CD14-positive monocyte (primary cell): ENCODE results near the gene DIAPH1. TPM values are rescaled to one million over a fixed set of nuclear protein-coding genes. Genes with fewer than 3 reads are reported as not detected.

Experiments used
- DNase-seq, 3 donors: peaks; one replicate each; pipeline ENCODE4 v3.0.0-alpha.2; 2011 to 2022
- H2AFZ ChIP-seq: 2 replicates; pipeline ENCODE4 v1.6.0; 2012; ENCODE audit warnings: mild to moderate bottlenecking, low read depth, low read length, inconsistent platforms; ENCODE audit not compliant: insufficient read depth, poor library complexity, severe bottlenecking
- H3K27ac ChIP-seq, 2 donors: 1 replicate in 1 of 2; 2 replicates in 1 of 2; pipeline ENCODE4 v1.5.1; 2012 to 2013; ENCODE audit warnings: low read length in 2 of 2, control low read depth in 1 of 2, inconsistent platforms in 1 of 2, low read depth in 1 of 2, mild to moderate bottlenecking in 1 of 2
- H3K27me3 ChIP-seq, 2 donors: one replicate each; pipeline versions ENCODE4 v1.6.0 to v1.6.1; 2011 to 2013; ENCODE audit warnings: low read length in 2 of 2; ENCODE audit not compliant: control insufficient read depth in 2 of 2, insufficient read depth in 2 of 2
- H3K36me3 ChIP-seq, 2 donors: replicated peaks in 1 of 2; 1 replicate in 1 of 2; 2 replicates in 1 of 2; pipeline versions ENCODE4 v1.5.1 to v1.6.1; 2012 to 2013; ENCODE audit warnings: low read length in 2 of 2, control low read depth in 1 of 2, inconsistent platforms in 1 of 2, mild to moderate bottlenecking in 1 of 2; ENCODE audit not compliant: insufficient read depth in 2 of 2, control insufficient read depth in 1 of 2
- H3K4me1 ChIP-seq, 2 donors: 1 replicate in 1 of 2; 2 replicates in 1 of 2; pipeline versions ENCODE4 v1.5.1 to v1.6.1; 2012 to 2013; ENCODE audit warnings: low read length in 2 of 2, control low read depth in 1 of 2, inconsistent platforms in 1 of 2, mild to moderate bottlenecking in 1 of 2, moderate library complexity in 1 of 2; ENCODE audit not compliant: insufficient read depth in 2 of 2, control insufficient read depth in 1 of 2
- H3K4me2 ChIP-seq: replicated peaks from 2 replicates; pipeline ENCODE3; 2012; ENCODE audit warnings: low read length, moderate library complexity, mild to moderate bottlenecking; ENCODE audit not compliant: poor library complexity, severe bottlenecking; ENCODE audit errors: extremely low read depth
- H3K4me3 ChIP-seq, 3 experiments: fragments of 200-600 bp in 1 of 3; sonication (generic) in 1 of 3; replicated peaks in 1 of 3; 1 replicate in 2 of 3; 2 replicates in 1 of 3; pipeline ENCODE4 v1.5.1; 2011 to 2013; ENCODE audit warnings: low read length in 3 of 3, mild to moderate bottlenecking in 3 of 3, control low read depth in 2 of 3, low read depth in 2 of 3, inconsistent platforms in 1 of 3, moderate library complexity in 1 of 3
- H3K79me2 ChIP-seq: 2 replicates; pipeline ENCODE4 v1.6.0; 2012; ENCODE audit warnings: mild to moderate bottlenecking, control low read depth, inconsistent platforms, low read length, moderate library complexity; ENCODE audit not compliant: insufficient read depth
- H3K9ac ChIP-seq: 2 replicates; pipeline ENCODE4 v1.6.0; 2017; ENCODE audit warnings: low read length, mild to moderate bottlenecking; ENCODE audit not compliant: insufficient read depth, poor library complexity, severe bottlenecking
- H3K9me3 ChIP-seq, 2 donors: replicated peaks in 1 of 2; 1 replicate in 1 of 2; 2 replicates in 1 of 2; pipeline versions ENCODE4 v1.5.1 to v1.6.1; 2012 to 2013; ENCODE audit warnings: low read length in 2 of 2, control low read depth in 1 of 2; ENCODE audit not compliant: control insufficient read depth in 1 of 2, insufficient read depth in 1 of 2
- H4K20me1 ChIP-seq: 2 replicates; pipeline ENCODE4 v1.6.0; 2012; ENCODE audit warnings: mild to moderate bottlenecking, low read length, control low read depth, moderate library complexity; ENCODE audit not compliant: insufficient read depth
- H3K27ac Mint-ChIP-seq, 7 donors: one replicate each; pipeline ENCODE4 v1.8.0; 2020; ENCODE audit warnings: mild to moderate bottlenecking in 7 of 7, mixed read lengths in 7 of 7, moderate library complexity in 6 of 7, inconsistent platforms in 2 of 7
- H3K27me3 Mint-ChIP-seq, 3 donors: one replicate each; pipeline ENCODE4 v1.8.0; 2021 to 2022; ENCODE audit warnings: low read depth in 3 of 3, mild to moderate bottlenecking in 3 of 3, mixed read lengths in 3 of 3, moderate library complexity in 3 of 3, inconsistent platforms in 1 of 3
- H3K36me3 Mint-ChIP-seq, 2 donors: one replicate each; pipeline ENCODE4 v1.8.0; 2020; ENCODE audit warnings: mixed read lengths in 2 of 2, inconsistent platforms in 1 of 2, mild to moderate bottlenecking in 1 of 2
- H3K4me1 Mint-ChIP-seq: one replicate; pipeline ENCODE4 v1.8.0; 2020; ENCODE audit warnings: mild to moderate bottlenecking, mixed read lengths
- H3K4me3 Mint-ChIP-seq, 2 donors: one replicate each; pipeline ENCODE4 v1.8.0; 2020; ENCODE audit warnings: mild to moderate bottlenecking in 2 of 2, mixed read lengths in 2 of 2, moderate library complexity in 1 of 2
- H3K9me3 Mint-ChIP-seq, 7 donors: one replicate each; pipeline ENCODE4 v1.8.0; 2020 to 2022; ENCODE audit warnings: mixed read lengths in 7 of 7, mild to moderate bottlenecking in 6 of 7, moderate library complexity in 6 of 7, inconsistent platforms in 2 of 7
- WGBS: methylation state at CpG from one replicate; pipeline ENCODE4 v1.1.5; 2013; ENCODE audit warnings: missing lambda C conversion rate; ENCODE audit not compliant: insufficient coverage; 5-methylcytosine and 5-hydroxymethylcytosine counted together
- intact Hi-C, 2 donors: fragments of 100-400 bp; cut with micrococcal nuclease; formaldehyde crosslinking; loops; one replicate each; pipeline versions ENCODE4 v1.15.0 to v1.15.1; 2023
- polyA plus RNA-seq, 3 donors: library from polyadenylated mRNA; depleted of rRNA in 1 of 3; unstranded in 2 of 3; stranded (reverse) in 1 of 3; fragments of 300-500 nt in 2 of 3; fragments of >200 nt in 1 of 3; fragmentation: Illumina TruSeq in 2 of 3; gene quantifications; 1 replicate in 2 of 3; 2 replicates in 1 of 3; pipeline ENCODE4 v1.2.3, GENCODE V29; 2012 to 2021
- TF ChIP-seq, protein P1 (sequence below): fragments of 200-600 bp; IDR thresholded peaks from one replicate; pipeline ENCODE4 v1.8.0; 2022; ENCODE audit warnings: antibody characterized with exemption, mild to moderate bottlenecking

Gene DIAPH1
- polyA plus RNA-seq, 3 donors, result 60.2 to 140 (median 98.6) TPM

DNA sequence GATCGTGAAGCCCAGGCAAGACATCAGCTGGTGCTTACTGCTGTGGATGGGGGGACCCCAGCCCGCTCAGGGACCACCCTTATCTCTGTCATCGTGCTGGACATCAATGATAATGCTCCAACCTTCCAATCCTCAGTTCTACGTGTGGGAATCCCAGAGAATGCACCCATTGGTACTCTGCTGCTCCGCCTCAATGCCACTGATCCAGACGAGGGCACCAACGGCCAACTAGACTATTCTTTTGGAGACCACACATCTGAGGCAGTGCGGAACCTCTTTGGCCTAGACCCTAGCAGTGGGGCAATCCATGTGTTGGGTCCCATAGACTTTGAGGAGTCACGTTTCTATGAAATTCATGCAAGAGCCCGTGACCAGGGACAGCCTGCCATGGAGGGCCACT is 129.0 kb downstream of the DIAPH1 start:
- TF ChIP-seq, protein P1, sequence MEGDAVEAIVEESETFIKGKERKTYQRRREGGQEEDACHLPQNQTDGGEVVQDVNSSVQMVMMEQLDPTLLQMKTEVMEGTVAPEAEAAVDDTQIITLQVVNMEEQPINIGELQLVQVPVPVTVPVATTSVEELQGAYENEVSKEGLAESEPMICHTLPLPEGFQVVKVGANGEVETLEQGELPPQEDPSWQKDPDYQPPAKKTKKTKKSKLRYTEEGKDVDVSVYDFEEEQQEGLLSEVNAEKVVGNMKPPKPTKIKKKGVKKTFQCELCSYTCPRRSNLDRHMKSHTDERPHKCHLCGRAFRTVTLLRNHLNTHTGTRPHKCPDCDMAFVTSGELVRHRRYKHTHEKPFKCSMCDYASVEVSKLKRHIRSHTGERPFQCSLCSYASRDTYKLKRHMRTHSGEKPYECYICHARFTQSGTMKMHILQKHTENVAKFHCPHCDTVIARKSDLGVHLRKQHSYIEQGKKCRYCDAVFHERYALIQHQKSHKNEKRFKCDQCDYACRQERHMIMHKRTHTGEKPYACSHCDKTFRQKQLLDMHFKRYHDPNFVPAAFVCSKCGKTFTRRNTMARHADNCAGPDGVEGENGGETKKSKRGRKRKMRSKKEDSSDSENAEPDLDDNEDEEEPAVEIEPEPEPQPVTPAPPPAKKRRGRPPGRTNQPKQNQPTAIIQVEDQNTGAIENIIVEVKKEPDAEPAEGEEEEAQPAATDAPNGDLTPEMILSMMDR, result no peak
- H3K36me3 ChIP-seq, result no peaks in the 10 kb centered on the region
- H3K27ac Mint-ChIP-seq, result peak overlapping the region in 1 of 7 donors; percentile 26
- no peak overlapping the region for H2AFZ ChIP-seq
- H3K9me3 Mint-ChIP-seq, result peaks cover 0 to 31% (median 12%) of the 10 kb centered on the region in 7 donors
- H3K27me3 ChIP-seq, result peaks cover 52 to 98% of the 10 kb centered on the region in 2 donors
- H3K27ac ChIP-seq, result no peak overlapping the region
- peaks cover 19% of the 10 kb centered on the region for H3K4me1 Mint-ChIP-seq
- no peaks in the 10 kb centered on the region for H3K36me3 Mint-ChIP-seq
- no peak overlapping the region for H3K9ac ChIP-seq
- peaks cover 13 to 15% of the 10 kb centered on the region in 2 donors for H3K4me1 ChIP-seq
- H4K20me1 ChIP-seq, result no peaks in the 10 kb centered on the region
- DNase-seq, result no peak
- H3K27me3 Mint-ChIP-seq, result peaks cover 75 to 93% (median 84%) of the 10 kb centered on the region in 3 donors
- peaks cover 3 to 37% of the 10 kb centered on the region in 2 donors for H3K9me3 ChIP-seq
- H3K4me3 ChIP-seq, result no peak overlapping the region
- intact Hi-C loops, result no loop called here
- H3K4me3 Mint-ChIP-seq, result no peak overlapping the region
- H3K79me2 ChIP-seq, result no peaks in the 10 kb centered on the region
- H3K4me2 ChIP-seq, result no peak overlapping the region
- WGBS, result 96% methylated on average over 10 of the region's 10 CpGs

DNA sequence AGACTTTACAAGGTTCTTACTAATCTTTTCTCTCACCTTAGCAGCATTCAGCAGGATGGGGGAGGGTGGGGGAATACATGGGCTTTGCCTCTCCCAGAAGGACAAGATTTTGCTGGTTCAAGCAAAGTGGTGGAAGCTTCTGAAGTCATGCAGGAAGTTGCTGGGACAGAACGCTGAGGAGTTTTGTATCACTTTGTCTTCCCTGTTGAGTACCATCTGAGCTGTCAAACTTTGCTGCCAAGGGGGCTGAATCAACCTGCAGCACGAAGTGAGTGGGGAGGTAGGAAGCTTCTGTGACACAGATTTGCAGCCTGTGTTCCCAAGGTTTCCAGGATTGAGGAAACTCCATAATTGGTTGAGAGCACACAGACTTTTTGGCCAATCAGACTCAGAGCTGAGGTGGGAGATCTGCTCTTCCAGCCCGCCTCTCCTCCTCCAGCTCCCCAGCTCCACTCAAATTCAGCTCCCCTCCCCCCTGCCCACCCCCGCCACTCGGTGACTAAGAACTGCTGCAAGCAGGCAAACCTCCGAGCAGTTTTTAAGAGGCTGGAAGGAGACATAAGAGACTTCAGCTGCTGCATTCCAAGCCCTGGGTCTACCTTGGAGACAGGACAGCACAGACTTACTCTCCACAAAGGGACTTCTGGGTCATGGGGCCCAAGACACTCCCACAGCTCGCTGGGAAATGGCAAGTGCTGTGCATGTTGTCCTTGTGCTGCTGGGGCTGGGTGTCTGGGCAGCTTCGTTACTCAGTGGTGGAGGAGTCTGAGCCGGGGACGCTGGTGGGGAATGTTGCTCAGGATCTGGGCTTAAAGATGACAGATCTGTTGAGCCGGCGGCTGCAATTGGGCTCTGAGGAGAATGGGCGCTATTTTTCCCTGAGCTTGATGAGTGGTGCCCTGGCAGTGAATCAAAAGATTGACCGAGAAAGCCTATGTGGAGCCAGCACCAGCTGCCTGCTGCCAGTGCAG is 129.9 kb downstream of the DIAPH1 start, which contains the start of gene PCDHGC5:
PCDHGC5 (plus strand) TSS at position 491 of the 971 bp plus-strand sequence; CDS start at position 651, 160 bp downstream.
- Histone ChIP-seq H3K27ac (no peak within 1 kb of the TSS), H4K20me1 (no peaks in the 10 kb centered on the region), H3K36me3 (no peaks in the 10 kb centered on the region), H3K4me2 (no peak within 1 kb of the TSS), H3K79me2 (no peaks in the 10 kb centered on the region), H3K4me3 (no peak within 1 kb of the TSS), H3K27me3 (peaks cover 57 to 98% of the 10 kb centered on the region in 2 donors), H2AFZ (no peak within 1 kb of the TSS), H3K9ac (no peak within 1 kb of the TSS), H3K9me3 (peaks cover 3 to 43% of the 10 kb centered on the region in 2 donors), H3K4me1 (peaks cover 13 to 15% of the 10 kb centered on the region in 2 donors)
- Mint-ChIP-seq H3K4me1 (peaks cover 22% of the 10 kb centered on the region), H3K36me3 (no peaks in the 10 kb centered on the region), H3K4me3 (peak within 1 kb of the TSS in 1 of 2 donors; percentile 47), H3K27me3 (peaks cover 75 to 93% (median 84%) of the 10 kb centered on the region in 3 donors), H3K27ac (no peak within 1 kb of the TSS), H3K9me3 (peaks cover 0 to 32% (median 13%) of the 10 kb centered on the region in 7 donors)
- no peak for DNase-seq
- TF ChIP-seq, protein P1, result no peak
- intact Hi-C loops, result no loop called here
- WGBS, result 84% methylated on average over 10 of the region's 14 CpGs
